ENCODE measurements around the gene SYNDIG1. TPM values are rescaled to one million over a fixed set of nuclear protein-coding genes. Genes with fewer than 3 reads are reported as not detected.

The SYNDIG1 gene
- total and polyA plus RNA-seq, 2 of the 4 experiments (the other 2 are of a cell fraction), result not detected

- ATAC-seq (ENCODE audit: low read depth) (no peak), DNase-seq (no peak)
- POLR2A ChIA-PET (ENCODE audit: unreplicated experiment), result no interaction called here
- Histone ChIP-seq H2BK5ac (ENCODE audit: low read depth, low read length, poor library complexity, severe bottlenecking) (no peak overlapping the region), H3K56ac (ENCODE audit: extremely low read depth, insufficient read depth, low read length) (no peak overlapping the region), H2BK120ac (ENCODE audit: low read depth, low read length) (no peak overlapping the region), H3K4me3 (ENCODE audit: insufficient read depth, low read depth, low read length) (no peak overlapping the region), H4K5ac (ENCODE audit: low read depth, low read length) (no peak overlapping the region), H2BK20ac (ENCODE audit: low read depth, low read length) (no peak overlapping the region), H3K4me2 (ENCODE audit: low read depth, low read length) (no peak overlapping the region), H2AK9ac (replicated peaks; ENCODE audit: low read depth, low read length, poor library complexity) (no peak overlapping the region), H2AFZ (replicated peaks; ENCODE audit: low read length, poor library complexity) (no peak overlapping the region), H3K9me1 (ENCODE audit: insufficient read depth, low read length) (no peaks in the 10 kb centered on the region), H2AK5ac (ENCODE audit: low read depth, low read length) (no peak overlapping the region), H3K36me3 (ENCODE audit: control insufficient read depth, insufficient read depth, low read length) (no peaks in the 10 kb centered on the region), H3K18ac (ENCODE audit: low read depth, low read length) (no peak overlapping the region), H4K8ac (ENCODE audit: low read depth in 2 of 2, low read length in 2 of 2) (no peak overlapping the region), H3K79me1 (ENCODE audit: low read depth in 1 of 2, low read length in 2 of 2) (no peaks in the 10 kb centered on the region), H3K4ac (ENCODE audit: low read depth, low read length) (no peak overlapping the region), H3K9me3 (ENCODE audit: control insufficient read depth, insufficient read depth, low read length) (no peaks in the 10 kb centered on the region), H3K9ac (ENCODE audit: low read depth, low read length) (no peak overlapping the region), H3K23ac (ENCODE audit: low read depth, low read length) (no peak overlapping the region), H3K27ac (ENCODE audit: insufficient read depth, low read length) (no peak overlapping the region), H3K27me3 (ENCODE audit: control insufficient read depth, insufficient read depth, low read length) (no peaks in the 10 kb centered on the region), H3K14ac (replicated peaks; ENCODE audit: low read depth, low read length) (no peak overlapping the region), H4K20me1 (ENCODE audit: insufficient read depth, low read length) (no peaks in the 10 kb centered on the region), H2BK15ac (ENCODE audit: low read depth, low read length) (no peak overlapping the region), H3K4me1 (ENCODE audit: control insufficient read depth, insufficient read depth, low read length) (no peaks in the 10 kb centered on the region), H4K91ac (ENCODE audit: insufficient read depth, low read depth, low read length) (no peak overlapping the region)
- 80% methylated on average over 1 of the region's 6 CpGs; no CpG with 5 or more reads in 1 of the 2 experiments for WGBS, 2 experiments (ENCODE audit: extremely low coverage in 2 of 2, insufficient read length in 1 of 2)
- dilution Hi-C loops (cut with HindIII; ENCODE audit: low sequenced_read_pairs, unreplicated experiment), result no loop called here
- in situ Hi-C loops (cut with MboI; ENCODE audit: low sequenced_read_pairs), result no loop called here
- no peak for TF ChIP-seq BHLHE40 (IDR thresholded peaks at IDR 0.05; ENCODE audit: low read depth, low read length)
- no peak for TF ChIP-seq CTCF (conservative IDR thresholded peaks at IDR 0.05; ENCODE audit: low read depth, low read length)
- no peak for TF ChIP-seq MAFK (IDR thresholded peaks at IDR 0.05; ENCODE audit: low read depth, low read length)
- TF ChIP-seq CEBPB (IDR thresholded peaks at IDR 0.05; ENCODE audit: low read depth, low read length), result no peak
- no peak for TF ChIP-seq MXI1 (IDR thresholded peaks at IDR 0.05; ENCODE audit: borderline replicate concordance, low read depth, low read length)
- TF ChIP-seq USF2 (IDR thresholded peaks at IDR 0.05; ENCODE audit: low read depth, low read length), result no peak
- TF ChIP-seq FOS (IDR thresholded peaks at IDR 0.05; ENCODE audit: low read depth, low read length), result no peak
- no peak for TF ChIP-seq NFE2L2 (IDR thresholded peaks at IDR 0.05; ENCODE audit: low read depth, low read length)
- TF ChIP-seq MAZ (IDR thresholded peaks at IDR 0.05; ENCODE audit: borderline replicate concordance, low read depth, low read length), result no peak
- TF ChIP-seq ELK1 (IDR thresholded peaks at IDR 0.05; ENCODE audit: borderline replicate concordance, low read depth, low read length), result no peak
- TF ChIP-seq RCOR1 (IDR thresholded peaks at IDR 0.05; ENCODE audit: insufficient replicate concordance, low read length), result no peak
- TF ChIP-seq CHD1 (IDR thresholded peaks at IDR 0.05; ENCODE audit: low read depth, low read length), result no peak
- TF ChIP-seq RAD21 (IDR thresholded peaks at IDR 0.05; ENCODE audit: low read length), result no peak
- TF ChIP-seq SMC3 (IDR thresholded peaks at IDR 0.05; ENCODE audit: low read depth, low read length), result no peak
- BruUV-seq (replicated peaks), result no TSS peak
- CTCF ChIA-PET, result no interaction called here
- intact Hi-C loops (cut with micrococcal nuclease), result no loop called here
Observed at GRCh38 chr20:24499472-24499871, 30.0 kb downstream of the SYNDIG1 start.

Data from IMR-90 (cell line).